ENCODE data around the gene ACTL9. TPM values are rescaled to one million over a fixed set of nuclear protein-coding genes. Genes with fewer than 3 reads are reported as not detected.

The ACTL9 gene
- total RNA-seq, 1 donor from 2014 or later = not detected

- Histone ChIP-seq H2AFZ (ENCODE audit: low read depth, low read length) (no peak overlapping the region), H3K79me2 (ENCODE audit: insufficient read depth, low read length) (no peaks in the 10 kb centered on the region), H3K27ac (ENCODE audit: low read depth, low read length) (no peak overlapping the region), H3K9ac (ENCODE audit: low read length) (no peak overlapping the region), H3K4me1 (ENCODE audit: insufficient read depth, low read length) (no peaks in the 10 kb centered on the region), H3K27me3 (ENCODE audit: insufficient read depth, low read length) (peaks cover 2% of the 10 kb centered on the region), H3K4me2 (ENCODE audit: low read length) (no peak overlapping the region), H3K4me3 (ENCODE audit: insufficient read depth, low read depth, low read length) (no peak overlapping the region), H3K36me3 (ENCODE audit: insufficient read depth, low read length) (no peaks in the 10 kb centered on the region), H4K20me1 (ENCODE audit: insufficient read depth, low read length) (no peaks in the 10 kb centered on the region), H3K9me3 (ENCODE audit: insufficient read depth, low read depth, low read length) (no peaks in the 10 kb centered on the region)
- no peak overlapping the region for H3K4me3 Mint-ChIP-seq (ENCODE audit: unreplicated experiment)
- no peak overlapping the region for H3K27ac Mint-ChIP-seq (ENCODE audit: unreplicated experiment)
- DNase-seq (ENCODE audit: low read depth) (no peak), FAIRE-seq (no peak)
- H3K9me3 Mint-ChIP-seq (ENCODE audit: unreplicated experiment) = peaks cover 9% of the 10 kb centered on the region
- H3K4me1 Mint-ChIP-seq (ENCODE audit: low read depth, unreplicated experiment) = no peaks in the 10 kb centered on the region
- TF ChIP-seq EZH2 (IDR thresholded peaks at IDR 0.05; ENCODE audit: insufficient read depth, low read length) = no peak
- TF ChIP-seq, protein P1, sequence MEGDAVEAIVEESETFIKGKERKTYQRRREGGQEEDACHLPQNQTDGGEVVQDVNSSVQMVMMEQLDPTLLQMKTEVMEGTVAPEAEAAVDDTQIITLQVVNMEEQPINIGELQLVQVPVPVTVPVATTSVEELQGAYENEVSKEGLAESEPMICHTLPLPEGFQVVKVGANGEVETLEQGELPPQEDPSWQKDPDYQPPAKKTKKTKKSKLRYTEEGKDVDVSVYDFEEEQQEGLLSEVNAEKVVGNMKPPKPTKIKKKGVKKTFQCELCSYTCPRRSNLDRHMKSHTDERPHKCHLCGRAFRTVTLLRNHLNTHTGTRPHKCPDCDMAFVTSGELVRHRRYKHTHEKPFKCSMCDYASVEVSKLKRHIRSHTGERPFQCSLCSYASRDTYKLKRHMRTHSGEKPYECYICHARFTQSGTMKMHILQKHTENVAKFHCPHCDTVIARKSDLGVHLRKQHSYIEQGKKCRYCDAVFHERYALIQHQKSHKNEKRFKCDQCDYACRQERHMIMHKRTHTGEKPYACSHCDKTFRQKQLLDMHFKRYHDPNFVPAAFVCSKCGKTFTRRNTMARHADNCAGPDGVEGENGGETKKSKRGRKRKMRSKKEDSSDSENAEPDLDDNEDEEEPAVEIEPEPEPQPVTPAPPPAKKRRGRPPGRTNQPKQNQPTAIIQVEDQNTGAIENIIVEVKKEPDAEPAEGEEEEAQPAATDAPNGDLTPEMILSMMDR (IDR thresholded peaks at IDR 0.05; ENCODE audit: insufficient read depth, low read depth, low read length) = no peak
- H3K36me3 Mint-ChIP-seq (ENCODE audit: low read depth, unreplicated experiment) = no peaks in the 10 kb centered on the region
- H3K27me3 Mint-ChIP-seq (ENCODE audit: low read depth, unreplicated experiment) = no peaks in the 10 kb centered on the region
Measured at GRCh38 chr19:8663920-8664670, 34.5 kb downstream of the ACTL9 start.

GRCh38 chr19:8662263-8662662 lies 36.3 kb downstream of the ACTL9 start:
- TF ChIP-seq EZH2 (IDR thresholded peaks at IDR 0.05; ENCODE audit: insufficient read depth, low read length) = no peak
- H3K4me3 ChIP-seq (ENCODE audit: insufficient read depth, low read depth, low read length) = no peak overlapping the region
- peaks cover 2% of the 10 kb centered on the region for H3K27me3 ChIP-seq (ENCODE audit: insufficient read depth, low read length)
- Mint-ChIP-seq H3K27me3 (ENCODE audit: low read depth, unreplicated experiment) (peaks cover 5% of the 10 kb centered on the region), H3K36me3 (ENCODE audit: low read depth, unreplicated experiment) (no peaks in the 10 kb centered on the region), H3K4me3 (ENCODE audit: unreplicated experiment) (no peak overlapping the region), H3K27ac (ENCODE audit: unreplicated experiment) (no peak overlapping the region), H3K9me3 (ENCODE audit: unreplicated experiment) (peaks cover 12% of the 10 kb centered on the region), H3K4me1 (ENCODE audit: low read depth, unreplicated experiment) (no peaks in the 10 kb centered on the region)
- H3K4me2 ChIP-seq (ENCODE audit: low read length) = no peak overlapping the region
- H3K9ac ChIP-seq (ENCODE audit: low read length) = no peak overlapping the region
- H3K9me3 ChIP-seq (ENCODE audit: insufficient read depth, low read depth, low read length) = no peaks in the 10 kb centered on the region
- H2AFZ ChIP-seq (ENCODE audit: low read depth, low read length) = no peak overlapping the region
- H3K27ac ChIP-seq (ENCODE audit: low read depth, low read length) = no peak overlapping the region
- no peaks in the 10 kb centered on the region for H4K20me1 ChIP-seq (ENCODE audit: insufficient read depth, low read length)
- no peaks in the 10 kb centered on the region for H3K79me2 ChIP-seq (ENCODE audit: insufficient read depth, low read length)
- FAIRE-seq = no peak
- H3K36me3 ChIP-seq (ENCODE audit: insufficient read depth, low read length) = no peaks in the 10 kb centered on the region
- no peak for DNase-seq (ENCODE audit: low read depth)
- H3K4me1 ChIP-seq (ENCODE audit: insufficient read depth, low read length) = no peaks in the 10 kb centered on the region

- Histone ChIP-seq H3K4me1 (ENCODE audit: insufficient read depth, low read length) (no peaks in the 10 kb centered on the region), H3K36me3 (ENCODE audit: insufficient read depth, low read length) (no peaks in the 10 kb centered on the region)
- DNase-seq (ENCODE audit: low read depth) = no peak
Measured at GRCh38 chr19:8659905-8660304, 38.7 kb downstream of the ACTL9 start.

More at GRCh38 chr19:8659905-8660304, 38.7 kb downstream of the ACTL9 start:
- Histone ChIP-seq H3K9me3 (ENCODE audit: insufficient read depth, low read depth, low read length) (no peaks in the 10 kb centered on the region), H3K79me2 (ENCODE audit: insufficient read depth, low read length) (no peaks in the 10 kb centered on the region), H3K27me3 (ENCODE audit: insufficient read depth, low read length) (peaks cover 2% of the 10 kb centered on the region), H3K4me2 (ENCODE audit: low read length) (no peak overlapping the region), H3K4me3 (ENCODE audit: insufficient read depth, low read depth, low read length) (no peak overlapping the region), H4K20me1 (ENCODE audit: insufficient read depth, low read length) (no peaks in the 10 kb centered on the region), H3K9ac (ENCODE audit: low read length) (no peak overlapping the region), H2AFZ (ENCODE audit: low read depth, low read length) (no peak overlapping the region), H3K27ac (ENCODE audit: low read depth, low read length) (no peak overlapping the region)
- TF ChIP-seq, protein P1 (IDR thresholded peaks at IDR 0.05; ENCODE audit: insufficient read depth, low read depth, low read length) = no peak
- no peak for TF ChIP-seq EZH2 (IDR thresholded peaks at IDR 0.05; ENCODE audit: insufficient read depth, low read length)
- H3K4me3 Mint-ChIP-seq (ENCODE audit: unreplicated experiment) = no peak overlapping the region
- no peaks in the 10 kb centered on the region for H3K4me1 Mint-ChIP-seq (ENCODE audit: low read depth, unreplicated experiment)
- H3K9me3 Mint-ChIP-seq (ENCODE audit: unreplicated experiment) = peaks cover 12% of the 10 kb centered on the region
- H3K36me3 Mint-ChIP-seq (ENCODE audit: low read depth, unreplicated experiment) = no peaks in the 10 kb centered on the region
- no peak for FAIRE-seq
- H3K27ac Mint-ChIP-seq (ENCODE audit: unreplicated experiment) = no peak overlapping the region
- peaks cover 15% of the 10 kb centered on the region for H3K27me3 Mint-ChIP-seq (ENCODE audit: low read depth, unreplicated experiment)
